COLO668 (cell line): ENCODE data around the gene CLIC3.
"Not testable (repeated sequence)": the region's sequence is repeated elsewhere in the genome, so short reads cannot be mapped to it uniquely, and the experiment has no call there.

Source experiments
- DNase-seq: peaks from one replicate; lab custom pipeline; 2025; ENCODE audit not compliant: unreplicated experiment; lab: John Stamatoyannopoulos, UW

CLIC3 gene, protein sequence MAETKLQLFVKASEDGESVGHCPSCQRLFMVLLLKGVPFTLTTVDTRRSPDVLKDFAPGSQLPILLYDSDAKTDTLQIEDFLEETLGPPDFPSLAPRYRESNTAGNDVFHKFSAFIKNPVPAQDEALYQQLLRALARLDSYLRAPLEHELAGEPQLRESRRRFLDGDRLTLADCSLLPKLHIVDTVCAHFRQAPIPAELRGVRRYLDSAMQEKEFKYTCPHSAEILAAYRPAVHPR

GRCh38 chr9:136996361-136997292, at the start of gene CLIC3:
TSS of gene CLIC3 (minus strand) at chr9:136996568. CDS start at chr9:136996543, 25 bp downstream.
- peak; percentile 60 for DNase-seq

- peak; percentile 76 for DNase-seq
Measured at GRCh38 chr9:137045294-137046087, 49.1 kb upstream of the CLIC3 start.

DNA sequence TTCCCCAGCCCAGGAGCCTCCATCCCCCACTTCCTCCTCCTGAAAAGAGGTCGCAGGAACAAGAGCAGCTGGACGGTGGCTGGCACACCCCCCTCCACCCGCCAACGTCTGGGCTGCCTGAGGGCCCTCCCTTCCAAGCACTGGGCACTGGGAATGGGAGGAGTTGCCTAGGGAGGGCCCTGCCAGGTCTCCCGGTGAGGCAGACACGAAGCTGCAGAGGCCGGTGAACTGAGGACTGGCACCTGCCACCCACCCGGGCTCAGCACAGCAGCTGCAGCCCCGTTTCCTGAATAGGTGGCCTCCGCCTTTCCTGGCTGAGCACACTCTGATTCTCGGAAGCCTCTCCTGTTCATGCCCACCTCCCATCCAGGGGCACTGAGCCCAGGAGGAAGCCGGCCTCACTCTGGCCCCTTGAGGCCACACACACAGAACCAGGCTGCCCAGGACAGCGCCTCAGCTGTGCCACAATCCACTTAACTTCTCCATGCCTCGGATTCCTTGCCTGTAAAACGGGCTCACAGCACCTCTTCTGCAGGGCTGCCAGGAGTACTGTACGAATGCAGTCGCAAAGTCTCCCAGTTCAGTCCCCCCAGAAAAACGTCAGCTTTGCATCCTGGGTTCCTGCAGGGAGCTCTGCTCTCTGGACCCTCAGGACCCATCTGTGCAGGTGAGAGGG, 48.3 kb upstream of the CLIC3 start:
- peak; percentile 84 for DNase-seq

DNA sequence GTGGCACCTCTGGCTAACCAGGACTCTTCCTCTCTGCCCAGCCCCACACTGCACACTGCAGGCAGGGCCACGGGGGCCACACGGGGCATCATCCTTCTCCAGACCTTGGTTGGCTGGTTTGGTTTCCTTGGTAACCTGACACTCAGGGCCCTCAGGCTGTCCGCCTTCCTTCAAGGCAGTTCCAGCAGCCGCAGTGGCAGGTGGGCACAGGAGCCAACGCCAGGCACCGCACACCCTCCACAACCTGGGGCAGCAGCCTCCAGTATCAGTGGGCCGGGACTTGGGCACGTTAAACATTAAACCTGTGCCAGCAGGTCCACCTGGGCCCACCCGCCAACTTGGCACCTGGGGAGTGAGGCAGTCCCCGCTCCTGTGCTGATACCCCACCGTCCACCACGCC, 47.7 kb upstream of the CLIC3 start:
- peak; percentile 72 for DNase-seq

GRCh38 chr9:137042751-137043727, 46.7 kb upstream of the CLIC3 start:
- DNase-seq: no peak

- no peak for DNase-seq
Measured at GRCh38 chr9:137041124-137041523, 44.8 kb upstream of the CLIC3 start.

DNA sequence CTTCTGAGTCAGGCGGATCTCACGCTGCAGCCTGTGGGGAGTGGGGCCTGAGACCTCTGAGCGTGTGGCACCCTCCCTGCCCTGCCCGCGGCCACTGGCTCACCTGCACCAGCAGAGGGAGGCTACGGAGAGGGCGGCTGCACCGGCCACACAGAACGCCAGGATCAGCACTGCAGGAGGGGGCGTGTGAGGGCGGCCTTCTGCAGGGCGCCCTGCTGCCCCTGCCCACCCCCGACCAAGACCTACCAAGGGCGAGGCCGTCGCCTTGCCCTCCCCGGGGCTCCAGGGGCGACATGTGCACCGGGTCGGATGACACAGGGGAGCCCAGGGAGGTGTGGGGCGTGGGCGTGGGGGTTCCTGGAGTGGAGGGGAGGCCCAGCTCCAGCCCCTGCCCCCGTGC, 44.2 kb upstream of the CLIC3 start:
- DNase-seq: no peak

- DNase-seq: no peak
Measured at GRCh38 chr9:137039611-137040366, 43.4 kb upstream of the CLIC3 start.

DNA sequence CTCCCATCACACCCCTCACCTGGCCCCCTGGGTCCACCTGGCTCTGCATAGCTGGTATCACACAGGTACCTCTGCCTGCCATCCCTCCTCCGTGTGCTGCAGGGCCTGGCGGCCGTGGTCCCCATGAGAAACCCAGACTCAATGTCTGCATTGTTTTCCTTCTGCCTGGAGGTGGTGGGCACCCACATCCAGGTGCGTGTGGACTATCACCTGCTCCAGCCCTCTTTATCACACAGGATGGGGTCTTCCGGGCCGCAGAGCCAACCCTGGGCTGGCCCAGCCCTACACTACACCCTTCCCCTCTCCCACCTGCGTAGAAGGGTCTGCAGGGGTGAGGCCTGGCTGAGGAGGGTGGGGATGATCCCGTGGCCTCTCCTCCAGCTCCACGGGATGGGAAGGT, 42.5 kb upstream of the CLIC3 start:
- DNase-seq: no peak

DNA sequence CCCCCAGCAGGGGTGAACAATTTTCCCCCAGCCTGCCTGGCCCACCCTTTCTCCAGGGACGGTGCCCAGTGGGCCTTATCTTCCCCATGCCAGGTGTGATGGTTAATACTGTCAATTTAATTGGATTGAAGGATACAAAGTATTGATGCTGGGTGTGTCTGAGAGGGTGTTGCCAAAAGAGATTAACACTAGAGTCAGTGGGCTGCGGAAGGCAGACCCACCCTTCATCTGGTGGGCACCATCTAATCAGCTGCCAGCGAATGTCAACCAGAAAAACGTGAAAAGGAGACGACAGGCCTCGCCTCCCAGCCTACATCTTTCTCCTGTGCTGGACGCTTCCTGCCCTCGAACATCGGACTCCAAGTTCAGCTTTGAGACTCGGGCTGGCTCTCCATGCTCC, 41.1 kb upstream of the CLIC3 start:
- no peak for DNase-seq

GRCh38 chr9:137037035-137037434, 40.7 kb upstream of the CLIC3 start:
- DNase-seq: no peak

- DNase-seq: no peak
Measured at GRCh38 chr9:137035937-137036336, 39.6 kb upstream of the CLIC3 start.

GRCh38 chr9:137035507-137035834, 39.1 kb upstream of the CLIC3 start:
- no peak for DNase-seq

- peak; percentile 90 for DNase-seq
Measured at GRCh38 chr9:137034709-137035506, 38.5 kb upstream of the CLIC3 start.

GRCh38 chr9:137034039-137034708, 37.8 kb upstream of the CLIC3 start:
- DNase-seq: peak; percentile 48

DNA sequence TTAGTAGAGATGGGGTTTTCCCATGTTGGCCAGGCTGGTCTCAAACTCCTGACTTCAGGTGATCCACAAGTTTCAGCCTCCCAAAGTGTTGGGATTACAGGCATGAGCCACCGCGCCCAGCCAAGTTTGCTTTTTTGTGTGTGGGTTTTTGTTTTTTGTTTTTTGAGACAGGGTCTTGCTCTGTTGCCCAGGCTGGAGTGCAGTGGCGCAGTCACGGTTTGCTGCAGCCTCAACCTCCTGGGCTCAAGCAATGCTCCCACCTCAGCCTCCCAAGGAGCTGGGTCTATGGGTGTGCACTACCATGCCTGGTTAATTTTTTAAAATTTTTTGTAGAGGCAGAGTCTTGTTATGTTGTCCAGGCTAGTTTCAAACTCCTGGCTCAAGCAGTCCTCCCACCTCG, 37.1 kb upstream of the CLIC3 start:
- DNase-seq: not testable (repeated sequence)

DNA sequence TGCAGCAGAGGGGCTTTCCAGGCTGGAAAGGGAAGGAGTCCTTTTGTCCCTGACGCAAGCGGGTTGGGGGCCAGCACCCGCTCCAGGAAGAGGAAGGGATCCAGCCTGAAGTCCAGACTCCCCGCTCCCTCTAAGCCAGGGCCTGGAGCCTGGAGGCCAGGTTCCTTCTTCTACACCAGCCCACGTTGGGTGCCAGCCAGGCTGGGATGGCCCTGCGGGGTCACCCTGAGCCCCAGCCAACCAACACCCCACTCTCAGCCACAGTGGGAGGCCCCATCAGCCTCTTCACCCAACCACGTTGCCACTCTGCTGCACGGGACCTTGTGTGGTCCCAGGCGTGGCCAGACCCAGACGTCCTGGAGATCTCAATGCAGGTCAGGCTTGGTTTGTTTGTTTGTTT, 36.5 kb upstream of the CLIC3 start:
- DNase-seq: no peak
